GM12892 (cell line): ENCODE results near the gene ANK3.

ENCODE experiments used
- POLR2A ChIP-seq: IDR thresholded peaks from 2 replicates; pipeline ENCODE4 v1.6.1; 2011; ENCODE audit warnings: low read depth, low read length, control low read depth
- POLR2AphosphoS5 ChIP-seq: IDR thresholded peaks from 2 replicates; pipeline ENCODE4 v1.6.1; 2011; ENCODE audit warnings: low read depth, low read length, control low read depth
- TAF1 ChIP-seq: IDR thresholded peaks from 2 replicates; pipeline ENCODE4 v1.6.1; 2011; ENCODE audit warnings: low read depth, mild to moderate bottlenecking, control low read depth, low read length, borderline replicate concordance

DNA sequence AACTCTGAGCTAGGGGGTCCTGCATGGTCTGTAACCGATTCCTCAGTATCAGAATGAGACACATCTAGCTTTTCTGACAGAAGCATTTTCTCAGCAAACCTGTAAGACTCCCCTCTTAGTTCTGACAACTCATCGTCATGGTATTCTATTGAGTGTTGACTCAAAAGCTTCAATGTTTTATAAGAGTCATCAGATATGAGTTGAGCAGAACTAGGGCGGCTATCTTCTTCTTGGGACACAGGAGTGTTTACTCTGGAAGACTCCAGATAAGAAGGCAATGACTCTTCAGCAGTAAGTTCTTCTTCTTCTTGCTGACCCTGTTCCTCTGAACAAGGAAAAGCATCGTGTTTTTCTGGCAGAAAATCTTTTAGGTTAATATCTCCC, 316.3 kb downstream of the ANK3 start:
- no peak for TF ChIP-seq POLR2AphosphoS5
- TF ChIP-seq POLR2A = no peak
- no peak for TF ChIP-seq TAF1
